WTC11 (cell line): ENCODE measurements around the gene WNT3. TPM values are rescaled to one million over a fixed set of nuclear protein-coding genes. Genes with fewer than 3 reads are reported as not detected.

Experiments
- ATAC-seq: fragments of 200-7000 bp; cut with Tn5 transposase; 2 replicates; pipeline ENCODE4 v1.10.0; 2021; ENCODE audit warnings: mild to moderate bottlenecking, moderate library complexity
- CTCF ChIA-PET: fragments of 300-600 bp; sonication (Branson Sonifier 250); formaldehyde crosslinking; loops from one replicate; lab custom pipeline; 2021; ENCODE audit warnings: antibody characterized with exemption; lab: Charles Lee
- POLR2A ChIA-PET: fragments of 350-600 bp; sonication (Branson Sonifier 250); formaldehyde crosslinking; loops from one replicate; lab custom pipeline; 2021; ENCODE audit warnings: antibody characterized with exemption; lab: Charles Lee
- DNase-seq: peaks from one replicate; pipeline ENCODE4 v3.0.0; 2021; ENCODE audit warnings: low spot score
- H3K27ac Mint-ChIP-seq: 2 replicates; pipeline ENCODE4 v1.8.0; 2021; ENCODE audit warnings: mixed read lengths
- H3K27me3 Mint-ChIP-seq: 2 replicates; pipeline ENCODE4 v1.8.0; 2021; ENCODE audit warnings: low read depth, mild to moderate bottlenecking, moderate library complexity, mixed read lengths
- H3K36me3 Mint-ChIP-seq: 2 replicates; pipeline ENCODE4 v1.8.0; 2021; ENCODE audit warnings: mixed read lengths
- H3K4me1 Mint-ChIP-seq: 2 replicates; pipeline ENCODE4 v1.8.0; 2022; ENCODE audit warnings: mixed read lengths
- H3K4me3 Mint-ChIP-seq: 2 replicates; pipeline ENCODE4 v1.8.0; 2021; ENCODE audit warnings: mild to moderate bottlenecking, moderate library complexity, mixed read lengths
- H3K9me3 Mint-ChIP-seq: 2 replicates; pipeline ENCODE4 v1.8.0; 2021; ENCODE audit warnings: mixed read lengths
- ESRRA ChIP-seq: sonication (generic); formaldehyde crosslinking; IDR thresholded peaks from 2 replicates; pipeline ENCODE4 v1.8.1; 2022; ENCODE audit warnings: mild to moderate bottlenecking, missing genetic modification reagents, borderline replicate concordance
- FOXK1 ChIP-seq: sonication (generic); formaldehyde crosslinking; IDR thresholded peaks from 2 replicates; pipeline ENCODE4 v1.8.0; 2022; ENCODE audit warnings: mild to moderate bottlenecking, moderate library complexity, missing genetic modification reagents
- NFATC4 ChIP-seq: fragments of 250-450 bp; sonication (Bioruptor Pico); IDR thresholded peaks from 2 replicates; pipeline ENCODE4 v1.9.0; 2021; ENCODE audit warnings: mild to moderate bottlenecking
- NFE2L1 ChIP-seq: sonication (generic); formaldehyde crosslinking; IDR thresholded peaks from 2 replicates; pipeline ENCODE4 v1.8.1; 2023; ENCODE audit warnings: missing genetic modification reagents
- NR1H2 ChIP-seq: sonication (generic); formaldehyde crosslinking; IDR thresholded peaks from 2 replicates; pipeline ENCODE4 v1.9.0; 2021; ENCODE audit warnings: mild to moderate bottlenecking, moderate library complexity, missing genetic modification reagents
- PREB ChIP-seq: sonication (generic); formaldehyde crosslinking; IDR thresholded peaks from 2 replicates; pipeline ENCODE4 v1.8.1; 2022; ENCODE audit warnings: mild to moderate bottlenecking, missing genetic modification reagents, moderate library complexity, borderline replicate concordance
- PRRX2 ChIP-seq: fragments of 250-450 bp; sonication (Bioruptor Pico); IDR thresholded peaks from 2 replicates; pipeline ENCODE4 v1.8.0; 2021; ENCODE audit warnings: mild to moderate bottlenecking
- SMAD3 ChIP-seq: sonication (generic); formaldehyde crosslinking; IDR thresholded peaks from 2 replicates; pipeline ENCODE4 v1.8.0; 2022; ENCODE audit warnings: missing genetic modification reagents, mild to moderate bottlenecking, borderline replicate concordance
- SP1 ChIP-seq: sonication (generic); formaldehyde crosslinking; conservative IDR thresholded peaks from 2 replicates; pipeline ENCODE4 v1.8.1; 2022; ENCODE audit warnings: missing genetic modification reagents
- TP53 ChIP-seq: sonication (generic); formaldehyde crosslinking; IDR thresholded peaks from 2 replicates; pipeline ENCODE4 v1.8.1; 2023; ENCODE audit warnings: mild to moderate bottlenecking, missing genetic modification reagents
- ZBTB21 ChIP-seq: sonication (generic); formaldehyde crosslinking; IDR thresholded peaks from 2 replicates; pipeline ENCODE4 v1.8.1; 2023; ENCODE audit warnings: mild to moderate bottlenecking, missing genetic modification reagents, borderline replicate concordance
- ZBTB43 ChIP-seq: sonication (generic); formaldehyde crosslinking; IDR thresholded peaks from 2 replicates; pipeline ENCODE4 v1.8.1; 2023; ENCODE audit warnings: mild to moderate bottlenecking, missing genetic modification reagents
- ZNF121 ChIP-seq: sonication (generic); formaldehyde crosslinking; IDR thresholded peaks from 2 replicates; pipeline ENCODE4 v1.8.0; 2023; ENCODE audit warnings: missing genetic modification reagents
- ZNF317 ChIP-seq: sonication (generic); formaldehyde crosslinking; IDR thresholded peaks from 2 replicates; pipeline ENCODE4 v1.8.1; 2023; ENCODE audit warnings: low read depth, mild to moderate bottlenecking, moderate library complexity, missing genetic modification reagents, borderline replicate concordance
- ZNF425 ChIP-seq: fragments of 250-450 bp; sonication (Bioruptor Pico); conservative IDR thresholded peaks from 2 replicates; pipeline ENCODE4 v1.9.0; 2021; ENCODE audit warnings: mild to moderate bottlenecking
- total RNA-seq: library from RNA; stranded (reverse); gene quantifications from 3 replicates; pipeline ENCODE4 v1.2.3, GENCODE V29; 2021
- TF ChIP-seq, protein P1 (sequence below): sonication (generic); formaldehyde crosslinking; IDR thresholded peaks from 2 replicates; pipeline ENCODE4 v1.8.1; 2023; ENCODE audit warnings: mild to moderate bottlenecking, missing genetic modification reagents, borderline replicate concordance
- TF ChIP-seq, protein P2 (sequence below): sonication (generic); formaldehyde crosslinking; IDR thresholded peaks from 2 replicates; pipeline ENCODE4 v1.8.1; 2022; ENCODE audit warnings: low read depth, mild to moderate bottlenecking, moderate library complexity, missing genetic modification reagents, borderline replicate concordance
- TF ChIP-seq, protein P3 (sequence below): sonication (generic); formaldehyde crosslinking; IDR thresholded peaks from 2 replicates; pipeline ENCODE4 v1.8.1; 2023; ENCODE audit warnings: mild to moderate bottlenecking, missing genetic modification reagents
- TF ChIP-seq, protein P4 (sequence below): sonication (generic); formaldehyde crosslinking; IDR thresholded peaks from 2 replicates; pipeline ENCODE4 v1.8.0; 2022; ENCODE audit warnings: mild to moderate bottlenecking, missing genetic modification reagents

The WNT3 gene
- total RNA-seq, 1 experiment from 2014 or later: 14.1 TPM

GRCh38 chr17:46803544-46803943, 14.9 kb downstream of the WNT3 start:
- Mint-ChIP-seq H3K4me1 (peaks cover 7% of the 10 kb centered on the region), H3K27me3 (no peaks in the 10 kb centered on the region), H3K27ac (no peak overlapping the region), H3K9me3 (peaks cover 7% of the 10 kb centered on the region), H3K4me3 (no peak overlapping the region), H3K36me3 (peaks cover 14% of the 10 kb centered on the region)
- DNase-seq (no peak), ATAC-seq (no peak; the same call in 1 of the 2 replicates)
- ChIA-PET POLR2A (no interaction called here), CTCF (interaction anchor here (1.3 kb wide), 1 partner anchor 17 kb away, joined by 3 read pairs; no protein-coding TSS in a partner anchor)
- TF ChIP-seq SMAD3 (no peak), ZNF425 (CRISPR knock-in tag) (no peak), NR1H2 (CRISPR knock-in tag) (no peak), PREB (CRISPR knock-in tag) (no peak), SP1 (no peak), ZNF317 (CRISPR knock-in tag) (no peak), NFE2L1 (no peak), ZBTB21 (CRISPR knock-in tag) (no peak), ESRRA (CRISPR knock-in tag) (no peak), NFATC4 (CRISPR knock-in tag) (no peak), PRRX2 (CRISPR knock-in tag) (no peak), TP53 (CRISPR knock-in tag) (no peak), ZNF121 (CRISPR knock-in tag) (no peak), ZBTB43 (CRISPR knock-in tag) (no peak), FOXK1 (CRISPR knock-in tag) (no peak)
- TF ChIP-seq, protein P1, sequence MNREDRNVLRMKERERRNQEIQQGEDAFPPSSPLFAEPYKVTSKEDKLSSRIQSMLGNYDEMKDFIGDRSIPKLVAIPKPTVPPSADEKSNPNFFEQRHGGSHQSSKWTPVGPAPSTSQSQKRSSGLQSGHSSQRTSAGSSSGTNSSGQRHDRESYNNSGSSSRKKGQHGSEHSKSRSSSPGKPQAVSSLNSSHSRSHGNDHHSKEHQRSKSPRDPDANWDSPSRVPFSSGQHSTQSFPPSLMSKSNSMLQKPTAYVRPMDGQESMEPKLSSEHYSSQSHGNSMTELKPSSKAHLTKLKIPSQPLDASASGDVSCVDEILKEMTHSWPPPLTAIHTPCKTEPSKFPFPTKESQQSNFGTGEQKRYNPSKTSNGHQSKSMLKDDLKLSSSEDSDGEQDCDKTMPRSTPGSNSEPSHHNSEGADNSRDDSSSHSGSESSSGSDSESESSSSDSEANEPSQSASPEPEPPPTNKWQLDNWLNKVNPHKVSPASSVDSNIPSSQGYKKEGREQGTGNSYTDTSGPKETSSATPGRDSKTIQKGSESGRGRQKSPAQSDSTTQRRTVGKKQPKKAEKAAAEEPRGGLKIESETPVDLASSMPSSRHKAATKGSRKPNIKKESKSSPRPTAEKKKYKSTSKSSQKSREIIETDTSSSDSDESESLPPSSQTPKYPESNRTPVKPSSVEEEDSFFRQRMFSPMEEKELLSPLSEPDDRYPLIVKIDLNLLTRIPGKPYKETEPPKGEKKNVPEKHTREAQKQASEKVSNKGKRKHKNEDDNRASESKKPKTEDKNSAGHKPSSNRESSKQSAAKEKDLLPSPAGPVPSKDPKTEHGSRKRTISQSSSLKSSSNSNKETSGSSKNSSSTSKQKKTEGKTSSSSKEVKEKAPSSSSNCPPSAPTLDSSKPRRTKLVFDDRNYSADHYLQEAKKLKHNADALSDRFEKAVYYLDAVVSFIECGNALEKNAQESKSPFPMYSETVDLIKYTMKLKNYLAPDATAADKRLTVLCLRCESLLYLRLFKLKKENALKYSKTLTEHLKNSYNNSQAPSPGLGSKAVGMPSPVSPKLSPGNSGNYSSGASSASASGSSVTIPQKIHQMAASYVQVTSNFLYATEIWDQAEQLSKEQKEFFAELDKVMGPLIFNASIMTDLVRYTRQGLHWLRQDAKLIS (CRISPR knock-in tag): no peak
- TF ChIP-seq, protein P2, sequence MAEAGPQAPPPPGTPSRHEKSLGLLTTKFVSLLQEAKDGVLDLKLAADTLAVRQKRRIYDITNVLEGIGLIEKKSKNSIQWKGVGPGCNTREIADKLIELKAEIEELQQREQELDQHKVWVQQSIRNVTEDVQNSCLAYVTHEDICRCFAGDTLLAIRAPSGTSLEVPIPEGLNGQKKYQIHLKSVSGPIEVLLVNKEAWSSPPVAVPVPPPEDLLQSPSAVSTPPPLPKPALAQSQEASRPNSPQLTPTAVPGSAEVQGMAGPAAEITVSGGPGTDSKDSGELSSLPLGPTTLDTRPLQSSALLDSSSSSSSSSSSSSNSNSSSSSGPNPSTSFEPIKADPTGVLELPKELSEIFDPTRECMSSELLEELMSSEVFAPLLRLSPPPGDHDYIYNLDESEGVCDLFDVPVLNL (CRISPR knock-in tag): no peak
- TF ChIP-seq, protein P3, sequence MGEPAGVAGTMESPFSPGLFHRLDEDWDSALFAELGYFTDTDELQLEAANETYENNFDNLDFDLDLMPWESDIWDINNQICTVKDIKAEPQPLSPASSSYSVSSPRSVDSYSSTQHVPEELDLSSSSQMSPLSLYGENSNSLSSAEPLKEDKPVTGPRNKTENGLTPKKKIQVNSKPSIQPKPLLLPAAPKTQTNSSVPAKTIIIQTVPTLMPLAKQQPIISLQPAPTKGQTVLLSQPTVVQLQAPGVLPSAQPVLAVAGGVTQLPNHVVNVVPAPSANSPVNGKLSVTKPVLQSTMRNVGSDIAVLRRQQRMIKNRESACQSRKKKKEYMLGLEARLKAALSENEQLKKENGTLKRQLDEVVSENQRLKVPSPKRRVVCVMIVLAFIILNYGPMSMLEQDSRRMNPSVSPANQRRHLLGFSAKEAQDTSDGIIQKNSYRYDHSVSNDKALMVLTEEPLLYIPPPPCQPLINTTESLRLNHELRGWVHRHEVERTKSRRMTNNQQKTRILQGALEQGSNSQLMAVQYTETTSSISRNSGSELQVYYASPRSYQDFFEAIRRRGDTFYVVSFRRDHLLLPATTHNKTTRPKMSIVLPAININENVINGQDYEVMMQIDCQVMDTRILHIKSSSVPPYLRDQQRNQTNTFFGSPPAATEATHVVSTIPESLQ (CRISPR knock-in tag): no peak
- TF ChIP-seq, protein P4, sequence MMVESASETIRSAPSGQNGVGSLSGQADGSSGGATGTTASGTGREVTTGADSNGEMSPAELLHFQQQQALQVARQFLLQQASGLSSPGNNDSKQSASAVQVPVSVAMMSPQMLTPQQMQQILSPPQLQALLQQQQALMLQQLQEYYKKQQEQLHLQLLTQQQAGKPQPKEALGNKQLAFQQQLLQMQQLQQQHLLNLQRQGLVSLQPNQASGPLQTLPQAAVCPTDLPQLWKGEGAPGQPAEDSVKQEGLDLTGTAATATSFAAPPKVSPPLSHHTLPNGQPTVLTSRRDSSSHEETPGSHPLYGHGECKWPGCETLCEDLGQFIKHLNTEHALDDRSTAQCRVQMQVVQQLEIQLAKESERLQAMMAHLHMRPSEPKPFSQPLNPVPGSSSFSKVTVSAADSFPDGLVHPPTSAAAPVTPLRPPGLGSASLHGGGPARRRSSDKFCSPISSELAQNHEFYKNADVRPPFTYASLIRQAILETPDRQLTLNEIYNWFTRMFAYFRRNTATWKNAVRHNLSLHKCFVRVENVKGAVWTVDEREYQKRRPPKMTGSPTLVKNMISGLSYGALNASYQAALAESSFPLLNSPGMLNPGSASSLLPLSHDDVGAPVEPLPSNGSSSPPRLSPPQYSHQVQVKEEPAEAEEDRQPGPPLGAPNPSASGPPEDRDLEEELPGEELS (CRISPR knock-in tag): no peak
